WTC11 (cell line): ENCODE measurements around the gene LAMC2. TPM values are rescaled to one million over a fixed set of nuclear protein-coding genes. Genes with fewer than 3 reads are reported as not detected.

Experiments
- ATAC-seq: fragments of 200-7000 bp; cut with Tn5 transposase; 2 replicates; pipeline ENCODE4 v1.10.0; 2021; ENCODE audit warnings: mild to moderate bottlenecking, moderate library complexity
- CTCF ChIA-PET: fragments of 300-600 bp; sonication (Branson Sonifier 250); formaldehyde crosslinking; loops from one replicate; lab custom pipeline; 2021; ENCODE audit warnings: antibody characterized with exemption; lab: Charles Lee
- POLR2A ChIA-PET: fragments of 350-600 bp; sonication (Branson Sonifier 250); formaldehyde crosslinking; loops from one replicate; lab custom pipeline; 2021; ENCODE audit warnings: antibody characterized with exemption; lab: Charles Lee
- DNase-seq: peaks from one replicate; pipeline ENCODE4 v3.0.0; 2021; ENCODE audit warnings: low spot score
- H3K27ac Mint-ChIP-seq: 2 replicates; pipeline ENCODE4 v1.8.0; 2021; ENCODE audit warnings: mixed read lengths
- H3K27me3 Mint-ChIP-seq: 2 replicates; pipeline ENCODE4 v1.8.0; 2021; ENCODE audit warnings: low read depth, mild to moderate bottlenecking, moderate library complexity, mixed read lengths
- H3K36me3 Mint-ChIP-seq: 2 replicates; pipeline ENCODE4 v1.8.0; 2021; ENCODE audit warnings: mixed read lengths
- H3K4me1 Mint-ChIP-seq: 2 replicates; pipeline ENCODE4 v1.8.0; 2022; ENCODE audit warnings: mixed read lengths
- H3K4me3 Mint-ChIP-seq: 2 replicates; pipeline ENCODE4 v1.8.0; 2021; ENCODE audit warnings: mild to moderate bottlenecking, moderate library complexity, mixed read lengths
- H3K9me3 Mint-ChIP-seq: 2 replicates; pipeline ENCODE4 v1.8.0; 2021; ENCODE audit warnings: mixed read lengths
- ATF1 ChIP-seq: sonication (generic); formaldehyde crosslinking; IDR thresholded peaks from 2 replicates; pipeline ENCODE4 v1.8.1; 2023; ENCODE audit warnings: mild to moderate bottlenecking, moderate library complexity, missing genetic modification reagents
- ETV6 ChIP-seq: sonication (generic); formaldehyde crosslinking; IDR thresholded peaks from 2 replicates; pipeline ENCODE4 v1.8.1; 2022; ENCODE audit warnings: mild to moderate bottlenecking, missing genetic modification reagents
- GRHL2 ChIP-seq: fragments of 250-450 bp; sonication (Bioruptor Pico); IDR thresholded peaks from 2 replicates; pipeline ENCODE4 v1.8.0; 2022; ENCODE audit warnings: mild to moderate bottlenecking, moderate library complexity; ENCODE audit not compliant: insufficient replicate concordance, severe bottlenecking
- NFE2L1 ChIP-seq: sonication (generic); formaldehyde crosslinking; IDR thresholded peaks from 2 replicates; pipeline ENCODE4 v1.8.1; 2023; ENCODE audit warnings: missing genetic modification reagents
- NFYB ChIP-seq: sonication (generic); formaldehyde crosslinking; conservative IDR thresholded peaks from 2 replicates; pipeline ENCODE4 v1.8.0; 2022; ENCODE audit warnings: low read depth, missing genetic modification reagents
- SP1 ChIP-seq: sonication (generic); formaldehyde crosslinking; conservative IDR thresholded peaks from 2 replicates; pipeline ENCODE4 v1.8.1; 2022; ENCODE audit warnings: missing genetic modification reagents
- ZNF423 ChIP-seq: fragments of 250-450 bp; sonication (Bioruptor Pico); IDR thresholded peaks from 2 replicates; pipeline ENCODE4 v2.1.2; 2022; ENCODE audit warnings: mild to moderate bottlenecking, moderate library complexity
- total RNA-seq: library from RNA; stranded (reverse); gene quantifications from 3 replicates; pipeline ENCODE4 v1.2.3, GENCODE V29; 2021
- TF ChIP-seq, protein P1 (sequence below): sonication (generic); formaldehyde crosslinking; IDR thresholded peaks from 2 replicates; pipeline ENCODE4 v1.8.0; 2023; ENCODE audit warnings: missing genetic modification reagents, mild to moderate bottlenecking, borderline replicate concordance
- TF ChIP-seq, protein P2 (sequence below): fragments of 250-450 bp; sonication (Bioruptor Pico); IDR thresholded peaks from 2 replicates; pipeline ENCODE4 v1.9.0; 2021; ENCODE audit warnings: mild to moderate bottlenecking, borderline replicate concordance
- TF ChIP-seq, protein P3 (sequence below): sonication (generic); formaldehyde crosslinking; IDR thresholded peaks from 2 replicates; pipeline ENCODE4 v1.8.0; 2023; ENCODE audit warnings: mild to moderate bottlenecking, missing genetic modification reagents
- TF ChIP-seq, protein P4 (sequence below): sonication (generic); formaldehyde crosslinking; IDR thresholded peaks from 2 replicates; pipeline ENCODE4 v1.8.1; 2022; ENCODE audit warnings: low read depth, missing genetic modification reagents, borderline replicate concordance
- TF ChIP-seq, protein P5 (sequence below): sonication (generic); formaldehyde crosslinking; IDR thresholded peaks from 2 replicates; pipeline ENCODE4 v1.8.1; 2023; ENCODE audit warnings: mild to moderate bottlenecking, missing genetic modification reagents, borderline replicate concordance
- TF ChIP-seq, protein P6 (sequence below): fragments of 250-450 bp; sonication (Bioruptor Pico); IDR thresholded peaks from 2 replicates; pipeline ENCODE4 v1.8.0; 2021; ENCODE audit warnings: mild to moderate bottlenecking

The LAMC2 gene
- total RNA-seq, 1 experiment from 2014 or later, result 7.9 TPM

DNA sequence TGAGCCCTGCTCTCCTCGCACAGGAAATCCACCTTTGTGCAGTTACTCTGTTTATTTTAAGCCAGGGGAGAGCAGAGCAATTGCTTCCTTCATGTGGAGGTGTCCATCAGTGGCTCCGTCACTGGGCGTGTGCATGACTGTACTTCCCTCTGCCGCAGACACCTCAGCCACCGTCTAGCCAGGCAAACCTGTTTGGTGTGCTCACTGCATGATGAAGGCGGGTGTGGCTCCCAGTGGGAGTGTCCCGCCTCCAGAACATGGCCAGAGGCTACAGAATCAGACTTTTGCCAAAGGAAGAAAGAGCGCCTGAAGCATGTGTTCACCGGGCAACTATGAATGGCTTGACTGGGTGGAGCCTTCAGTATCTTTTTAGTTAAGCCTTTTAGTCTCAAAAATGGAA, 26.1 kb upstream of the LAMC2 start:
- Mint-ChIP-seq H3K36me3 (no peaks in the 10 kb centered on the region), H3K9me3 (no peaks in the 10 kb centered on the region), H3K4me3 (no peak overlapping the region), H3K27ac (no peak overlapping the region), H3K27me3 (no peaks in the 10 kb centered on the region), H3K4me1 (peaks cover 8% of the 10 kb centered on the region)
- ATAC-seq (peak; percentile 38), DNase-seq (no peak)
- ChIA-PET POLR2A (no interaction called here), CTCF (interaction anchor here (1.0 kb wide), 1 partner anchor 75 kb away, joined by 3 read pairs; no protein-coding TSS in a partner anchor)
- TF ChIP-seq SP1 (CRISPR knock-in tag) (no peak), NFYB (CRISPR knock-in tag) (no peak), NFE2L1 (CRISPR knock-in tag) (no peak), GRHL2 (CRISPR knock-in tag) (no peak), ETV6 (CRISPR knock-in tag) (no peak), ZNF423 (CRISPR knock-in tag) (no peak), ATF1 (no peak)
- TF ChIP-seq, protein P1, sequence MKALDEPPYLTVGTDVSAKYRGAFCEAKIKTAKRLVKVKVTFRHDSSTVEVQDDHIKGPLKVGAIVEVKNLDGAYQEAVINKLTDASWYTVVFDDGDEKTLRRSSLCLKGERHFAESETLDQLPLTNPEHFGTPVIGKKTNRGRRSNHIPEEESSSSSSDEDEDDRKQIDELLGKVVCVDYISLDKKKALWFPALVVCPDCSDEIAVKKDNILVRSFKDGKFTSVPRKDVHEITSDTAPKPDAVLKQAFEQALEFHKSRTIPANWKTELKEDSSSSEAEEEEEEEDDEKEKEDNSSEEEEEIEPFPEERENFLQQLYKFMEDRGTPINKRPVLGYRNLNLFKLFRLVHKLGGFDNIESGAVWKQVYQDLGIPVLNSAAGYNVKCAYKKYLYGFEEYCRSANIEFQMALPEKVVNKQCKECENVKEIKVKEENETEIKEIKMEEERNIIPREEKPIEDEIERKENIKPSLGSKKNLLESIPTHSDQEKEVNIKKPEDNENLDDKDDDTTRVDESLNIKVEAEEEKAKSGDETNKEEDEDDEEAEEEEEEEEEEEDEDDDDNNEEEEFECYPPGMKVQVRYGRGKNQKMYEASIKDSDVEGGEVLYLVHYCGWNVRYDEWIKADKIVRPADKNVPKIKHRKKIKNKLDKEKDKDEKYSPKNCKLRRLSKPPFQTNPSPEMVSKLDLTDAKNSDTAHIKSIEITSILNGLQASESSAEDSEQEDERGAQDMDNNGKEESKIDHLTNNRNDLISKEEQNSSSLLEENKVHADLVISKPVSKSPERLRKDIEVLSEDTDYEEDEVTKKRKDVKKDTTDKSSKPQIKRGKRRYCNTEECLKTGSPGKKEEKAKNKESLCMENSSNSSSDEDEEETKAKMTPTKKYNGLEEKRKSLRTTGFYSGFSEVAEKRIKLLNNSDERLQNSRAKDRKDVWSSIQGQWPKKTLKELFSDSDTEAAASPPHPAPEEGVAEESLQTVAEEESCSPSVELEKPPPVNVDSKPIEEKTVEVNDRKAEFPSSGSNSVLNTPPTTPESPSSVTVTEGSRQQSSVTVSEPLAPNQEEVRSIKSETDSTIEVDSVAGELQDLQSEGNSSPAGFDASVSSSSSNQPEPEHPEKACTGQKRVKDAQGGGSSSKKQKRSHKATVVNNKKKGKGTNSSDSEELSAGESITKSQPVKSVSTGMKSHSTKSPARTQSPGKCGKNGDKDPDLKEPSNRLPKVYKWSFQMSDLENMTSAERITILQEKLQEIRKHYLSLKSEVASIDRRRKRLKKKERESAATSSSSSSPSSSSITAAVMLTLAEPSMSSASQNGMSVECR (CRISPR knock-in tag), result no peak
- TF ChIP-seq, protein P2, sequence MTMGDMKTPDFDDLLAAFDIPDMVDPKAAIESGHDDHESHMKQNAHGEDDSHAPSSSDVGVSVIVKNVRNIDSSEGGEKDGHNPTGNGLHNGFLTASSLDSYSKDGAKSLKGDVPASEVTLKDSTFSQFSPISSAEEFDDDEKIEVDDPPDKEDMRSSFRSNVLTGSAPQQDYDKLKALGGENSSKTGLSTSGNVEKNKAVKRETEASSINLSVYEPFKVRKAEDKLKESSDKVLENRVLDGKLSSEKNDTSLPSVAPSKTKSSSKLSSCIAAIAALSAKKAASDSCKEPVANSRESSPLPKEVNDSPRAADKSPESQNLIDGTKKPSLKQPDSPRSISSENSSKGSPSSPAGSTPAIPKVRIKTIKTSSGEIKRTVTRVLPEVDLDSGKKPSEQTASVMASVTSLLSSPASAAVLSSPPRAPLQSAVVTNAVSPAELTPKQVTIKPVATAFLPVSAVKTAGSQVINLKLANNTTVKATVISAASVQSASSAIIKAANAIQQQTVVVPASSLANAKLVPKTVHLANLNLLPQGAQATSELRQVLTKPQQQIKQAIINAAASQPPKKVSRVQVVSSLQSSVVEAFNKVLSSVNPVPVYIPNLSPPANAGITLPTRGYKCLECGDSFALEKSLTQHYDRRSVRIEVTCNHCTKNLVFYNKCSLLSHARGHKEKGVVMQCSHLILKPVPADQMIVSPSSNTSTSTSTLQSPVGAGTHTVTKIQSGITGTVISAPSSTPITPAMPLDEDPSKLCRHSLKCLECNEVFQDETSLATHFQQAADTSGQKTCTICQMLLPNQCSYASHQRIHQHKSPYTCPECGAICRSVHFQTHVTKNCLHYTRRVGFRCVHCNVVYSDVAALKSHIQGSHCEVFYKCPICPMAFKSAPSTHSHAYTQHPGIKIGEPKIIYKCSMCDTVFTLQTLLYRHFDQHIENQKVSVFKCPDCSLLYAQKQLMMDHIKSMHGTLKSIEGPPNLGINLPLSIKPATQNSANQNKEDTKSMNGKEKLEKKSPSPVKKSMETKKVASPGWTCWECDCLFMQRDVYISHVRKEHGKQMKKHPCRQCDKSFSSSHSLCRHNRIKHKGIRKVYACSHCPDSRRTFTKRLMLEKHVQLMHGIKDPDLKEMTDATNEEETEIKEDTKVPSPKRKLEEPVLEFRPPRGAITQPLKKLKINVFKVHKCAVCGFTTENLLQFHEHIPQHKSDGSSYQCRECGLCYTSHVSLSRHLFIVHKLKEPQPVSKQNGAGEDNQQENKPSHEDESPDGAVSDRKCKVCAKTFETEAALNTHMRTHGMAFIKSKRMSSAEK (CRISPR knock-in tag), result no peak
- TF ChIP-seq, protein P3, sequence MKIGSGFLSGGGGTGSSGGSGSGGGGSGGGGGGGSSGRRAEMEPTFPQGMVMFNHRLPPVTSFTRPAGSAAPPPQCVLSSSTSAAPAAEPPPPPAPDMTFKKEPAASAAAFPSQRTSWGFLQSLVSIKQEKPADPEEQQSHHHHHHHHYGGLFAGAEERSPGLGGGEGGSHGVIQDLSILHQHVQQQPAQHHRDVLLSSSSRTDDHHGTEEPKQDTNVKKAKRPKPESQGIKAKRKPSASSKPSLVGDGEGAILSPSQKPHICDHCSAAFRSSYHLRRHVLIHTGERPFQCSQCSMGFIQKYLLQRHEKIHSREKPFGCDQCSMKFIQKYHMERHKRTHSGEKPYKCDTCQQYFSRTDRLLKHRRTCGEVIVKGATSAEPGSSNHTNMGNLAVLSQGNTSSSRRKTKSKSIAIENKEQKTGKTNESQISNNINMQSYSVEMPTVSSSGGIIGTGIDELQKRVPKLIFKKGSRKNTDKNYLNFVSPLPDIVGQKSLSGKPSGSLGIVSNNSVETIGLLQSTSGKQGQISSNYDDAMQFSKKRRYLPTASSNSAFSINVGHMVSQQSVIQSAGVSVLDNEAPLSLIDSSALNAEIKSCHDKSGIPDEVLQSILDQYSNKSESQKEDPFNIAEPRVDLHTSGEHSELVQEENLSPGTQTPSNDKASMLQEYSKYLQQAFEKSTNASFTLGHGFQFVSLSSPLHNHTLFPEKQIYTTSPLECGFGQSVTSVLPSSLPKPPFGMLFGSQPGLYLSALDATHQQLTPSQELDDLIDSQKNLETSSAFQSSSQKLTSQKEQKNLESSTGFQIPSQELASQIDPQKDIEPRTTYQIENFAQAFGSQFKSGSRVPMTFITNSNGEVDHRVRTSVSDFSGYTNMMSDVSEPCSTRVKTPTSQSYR (CRISPR knock-in tag), result no peak
- TF ChIP-seq, protein P4, sequence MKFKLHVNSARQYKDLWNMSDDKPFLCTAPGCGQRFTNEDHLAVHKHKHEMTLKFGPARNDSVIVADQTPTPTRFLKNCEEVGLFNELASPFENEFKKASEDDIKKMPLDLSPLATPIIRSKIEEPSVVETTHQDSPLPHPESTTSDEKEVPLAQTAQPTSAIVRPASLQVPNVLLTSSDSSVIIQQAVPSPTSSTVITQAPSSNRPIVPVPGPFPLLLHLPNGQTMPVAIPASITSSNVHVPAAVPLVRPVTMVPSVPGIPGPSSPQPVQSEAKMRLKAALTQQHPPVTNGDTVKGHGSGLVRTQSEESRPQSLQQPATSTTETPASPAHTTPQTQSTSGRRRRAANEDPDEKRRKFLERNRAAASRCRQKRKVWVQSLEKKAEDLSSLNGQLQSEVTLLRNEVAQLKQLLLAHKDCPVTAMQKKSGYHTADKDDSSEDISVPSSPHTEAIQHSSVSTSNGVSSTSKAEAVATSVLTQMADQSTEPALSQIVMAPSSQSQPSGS (CRISPR knock-in tag), result no peak
- TF ChIP-seq, protein P5, sequence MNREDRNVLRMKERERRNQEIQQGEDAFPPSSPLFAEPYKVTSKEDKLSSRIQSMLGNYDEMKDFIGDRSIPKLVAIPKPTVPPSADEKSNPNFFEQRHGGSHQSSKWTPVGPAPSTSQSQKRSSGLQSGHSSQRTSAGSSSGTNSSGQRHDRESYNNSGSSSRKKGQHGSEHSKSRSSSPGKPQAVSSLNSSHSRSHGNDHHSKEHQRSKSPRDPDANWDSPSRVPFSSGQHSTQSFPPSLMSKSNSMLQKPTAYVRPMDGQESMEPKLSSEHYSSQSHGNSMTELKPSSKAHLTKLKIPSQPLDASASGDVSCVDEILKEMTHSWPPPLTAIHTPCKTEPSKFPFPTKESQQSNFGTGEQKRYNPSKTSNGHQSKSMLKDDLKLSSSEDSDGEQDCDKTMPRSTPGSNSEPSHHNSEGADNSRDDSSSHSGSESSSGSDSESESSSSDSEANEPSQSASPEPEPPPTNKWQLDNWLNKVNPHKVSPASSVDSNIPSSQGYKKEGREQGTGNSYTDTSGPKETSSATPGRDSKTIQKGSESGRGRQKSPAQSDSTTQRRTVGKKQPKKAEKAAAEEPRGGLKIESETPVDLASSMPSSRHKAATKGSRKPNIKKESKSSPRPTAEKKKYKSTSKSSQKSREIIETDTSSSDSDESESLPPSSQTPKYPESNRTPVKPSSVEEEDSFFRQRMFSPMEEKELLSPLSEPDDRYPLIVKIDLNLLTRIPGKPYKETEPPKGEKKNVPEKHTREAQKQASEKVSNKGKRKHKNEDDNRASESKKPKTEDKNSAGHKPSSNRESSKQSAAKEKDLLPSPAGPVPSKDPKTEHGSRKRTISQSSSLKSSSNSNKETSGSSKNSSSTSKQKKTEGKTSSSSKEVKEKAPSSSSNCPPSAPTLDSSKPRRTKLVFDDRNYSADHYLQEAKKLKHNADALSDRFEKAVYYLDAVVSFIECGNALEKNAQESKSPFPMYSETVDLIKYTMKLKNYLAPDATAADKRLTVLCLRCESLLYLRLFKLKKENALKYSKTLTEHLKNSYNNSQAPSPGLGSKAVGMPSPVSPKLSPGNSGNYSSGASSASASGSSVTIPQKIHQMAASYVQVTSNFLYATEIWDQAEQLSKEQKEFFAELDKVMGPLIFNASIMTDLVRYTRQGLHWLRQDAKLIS (CRISPR knock-in tag), result no peak
- TF ChIP-seq, protein P6, sequence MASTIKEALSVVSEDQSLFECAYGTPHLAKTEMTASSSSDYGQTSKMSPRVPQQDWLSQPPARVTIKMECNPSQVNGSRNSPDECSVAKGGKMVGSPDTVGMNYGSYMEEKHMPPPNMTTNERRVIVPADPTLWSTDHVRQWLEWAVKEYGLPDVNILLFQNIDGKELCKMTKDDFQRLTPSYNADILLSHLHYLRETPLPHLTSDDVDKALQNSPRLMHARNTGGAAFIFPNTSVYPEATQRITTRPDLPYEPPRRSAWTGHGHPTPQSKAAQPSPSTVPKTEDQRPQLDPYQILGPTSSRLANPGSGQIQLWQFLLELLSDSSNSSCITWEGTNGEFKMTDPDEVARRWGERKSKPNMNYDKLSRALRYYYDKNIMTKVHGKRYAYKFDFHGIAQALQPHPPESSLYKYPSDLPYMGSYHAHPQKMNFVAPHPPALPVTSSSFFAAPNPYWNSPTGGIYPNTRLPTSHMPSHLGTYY (CRISPR knock-in tag), result no peak
